H1 (cell line): ENCODE data around the gene DPPA4. TPM values are rescaled to one million over a fixed set of nuclear protein-coding genes. Genes with fewer than 3 reads are reported as not detected.

Source experiments
- CHD7 ChIP-seq: fragments of 300-600 bp; sonication (generic); IDR thresholded peaks from 2 replicates; pipeline ENCODE4 v1.7.1; 2012; ENCODE audit warnings: low read length, moderate library complexity, mild to moderate bottlenecking, inconsistent platforms; ENCODE audit not compliant: insufficient replicate concordance
- SIX5 ChIP-seq: IDR thresholded peaks from 2 replicates; pipeline ENCODE4 v1.6.1; 2011; ENCODE audit warnings: mild to moderate bottlenecking, low read depth, low read length
- TCF12 ChIP-seq: IDR thresholded peaks from 2 replicates; pipeline ENCODE4 v1.6.1; 2011; ENCODE audit warnings: low read depth, mild to moderate bottlenecking, low read length
- polyA plus RNA-seq, 7 experiments: library from polyadenylated mRNA; depleted of rRNA in 3 of 7; stranded (reverse) in 5 of 7; unstranded in 2 of 7; fragments of >200 nt in 5 of 7; fragments of 200-250 nt in 2 of 7; gene quantifications; 1 replicate in 5 of 7; 2 replicates in 1 of 7; 4 replicates in 1 of 7; pipeline versions ENCODE4 v1.2.1 to v1.2.3, GENCODE V29; 2011 to 2013; ENCODE audit warnings: missing spikeins in 2 of 7, mixed read lengths in 2 of 7
- total RNA-seq: library from RNA; stranded (reverse); fragmentation: NEBNext Ultra II Directional; extraction: Animal tissue kit (Norgen Biotek cat#: 25700); gene quantifications from 2 replicates; pipeline ENCODE4 v1.2.1, GENCODE V29; 2021

The DPPA4 gene
- total and polyA plus RNA-seq, 2 of the 8 experiments (the other 6 are each of a cell fraction or from before 2014, with no cell fraction given), result 424 to 772 TPM

- TF ChIP-seq CHD7 (no peak), TCF12 (no peak), SIX5 (no peak)
Observed at GRCh38 chr3:109339197-109339596, 1.9 kb upstream of the DPPA4 start (continued).
